HFF-Myc (cell line): ENCODE data around the gene PGA4.
"Not testable (repeated sequence)": the region's sequence is repeated elsewhere in the genome, so short reads cannot be mapped to it uniquely, and the experiment has no call there.

Experiments
- DNase-seq: peaks from one replicate; pipeline ENCODE4 v3.0.0-alpha.2; 2011; ENCODE audit warnings: low read depth; ENCODE audit errors: extremely low read depth
- H3K4me3 ChIP-seq: replicated peaks from 2 replicates; pipeline ENCODE4 v1.5.1; 2011; ENCODE audit warnings: low read depth, mild to moderate bottlenecking, control low read depth, low read length
- CTCF ChIP-seq: IDR thresholded peaks from 2 replicates; pipeline ENCODE4 v1.5.1; 2012; ENCODE audit warnings: mild to moderate bottlenecking, low read depth, low read length, control low read depth; ENCODE audit errors: missing control alignments

PGA4 gene

GRCh38 chr11:61194981-61195695 lies 27.0 kb upstream of the PGA4 start:
- no peak overlapping the region for H3K4me3 ChIP-seq
- no peak for DNase-seq
- TF ChIP-seq CTCF, result no peak

- no peak for DNase-seq
- H3K4me3 ChIP-seq, result no peak overlapping the region
- no peak for TF ChIP-seq CTCF
Measured at GRCh38 chr11:61195719-61196118, 26.4 kb upstream of the PGA4 start.

GRCh38 chr11:61198361-61198760 lies 23.8 kb upstream of the PGA4 start:
- H3K4me3 ChIP-seq, result no peak overlapping the region
- DNase-seq, result no peak
- no peak for TF ChIP-seq CTCF

GRCh38 chr11:61198948-61199523 lies 23.1 kb upstream of the PGA4 start:
- TF ChIP-seq CTCF, result no peak
- DNase-seq, result no peak

GRCh38 chr11:61201476-61201875 lies 20.7 kb upstream of the PGA4 start:
- DNase-seq, result no peak
- no peak overlapping the region for H3K4me3 ChIP-seq
- no peak for TF ChIP-seq CTCF

More at GRCh38 chr11:61198948-61199523, 23.1 kb upstream of the PGA4 start:
- no peak overlapping the region for H3K4me3 ChIP-seq

- not testable (repeated sequence) for DNase-seq, H3K4me3 ChIP-seq
Measured at GRCh38 chr11:61202950-61203746, 19.0 kb upstream of the PGA4 start, which contains the start of gene PGA3. TSS of gene PGA3 (plus strand) at chr11:61203515. CDS start at chr11:61203565, 50 bp downstream.

GRCh38 chr11:61203873-61204272 lies 18.3 kb upstream of the PGA4 start:
- DNase-seq, H3K4me3 ChIP-seq: not testable (repeated sequence)

GRCh38 chr11:61204502-61205059 lies 17.6 kb upstream of the PGA4 start:
- not testable (repeated sequence) for H3K4me3 ChIP-seq, DNase-seq

- DNase-seq, H3K4me3 ChIP-seq: not testable (repeated sequence)
Measured at GRCh38 chr11:61207636-61208310, 14.4 kb upstream of the PGA4 start.

- DNase-seq, H3K4me3 ChIP-seq: not testable (repeated sequence)
Measured at GRCh38 chr11:61210629-61211028, 11.5 kb upstream of the PGA4 start.

GRCh38 chr11:61211327-61211952 lies 10.7 kb upstream of the PGA4 start:
- DNase-seq, H3K4me3 ChIP-seq: not testable (repeated sequence)
